NCI-H1105 (cell line): ENCODE data around the gene CRK.
"Not testable (repeated sequence)": the region's sequence is repeated elsewhere in the genome, so short reads cannot be mapped to it uniquely, and the experiment has no call there.

ENCODE experiments used
- DNase-seq: peaks from one replicate; lab custom pipeline; 2025; lab: John Stamatoyannopoulos, UW

CRK gene

DNA sequence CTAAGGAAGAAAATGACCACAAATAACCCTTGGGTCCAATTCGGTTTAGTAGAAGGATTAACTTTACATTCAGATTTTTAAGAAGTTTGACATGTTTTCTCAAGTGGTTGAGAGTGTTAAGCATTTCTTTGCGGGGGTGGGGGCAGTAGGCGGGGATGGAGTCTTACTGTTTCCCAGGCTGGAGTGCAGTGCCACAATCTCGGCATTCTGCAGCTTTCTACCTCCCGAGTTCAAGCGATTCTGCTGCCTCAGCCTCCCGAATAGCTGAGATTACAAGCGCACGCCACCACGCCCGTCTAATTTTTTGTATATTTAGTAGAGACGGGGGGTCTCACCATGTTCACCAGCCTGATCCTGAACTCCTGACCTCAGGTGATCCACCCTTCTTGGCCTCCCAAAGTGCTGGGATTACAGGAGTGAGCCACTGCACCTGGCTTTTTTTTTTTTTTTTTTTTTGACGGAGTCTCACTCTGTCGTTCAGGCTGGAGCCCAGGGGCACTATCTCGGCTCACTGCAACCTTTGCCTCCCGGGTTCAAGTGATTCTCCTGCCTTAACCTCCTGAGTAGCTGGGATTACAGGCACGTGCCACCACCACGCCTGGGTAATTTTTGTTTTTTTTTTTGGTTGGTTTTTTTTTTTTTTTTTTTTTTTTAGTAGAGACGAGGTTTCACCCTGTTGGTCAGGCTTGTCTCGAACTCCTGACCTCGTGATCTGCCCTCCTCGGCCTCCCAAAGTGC, 68.4 kb downstream of the CRK start:
- DNase-seq: not testable (repeated sequence)

DNA sequence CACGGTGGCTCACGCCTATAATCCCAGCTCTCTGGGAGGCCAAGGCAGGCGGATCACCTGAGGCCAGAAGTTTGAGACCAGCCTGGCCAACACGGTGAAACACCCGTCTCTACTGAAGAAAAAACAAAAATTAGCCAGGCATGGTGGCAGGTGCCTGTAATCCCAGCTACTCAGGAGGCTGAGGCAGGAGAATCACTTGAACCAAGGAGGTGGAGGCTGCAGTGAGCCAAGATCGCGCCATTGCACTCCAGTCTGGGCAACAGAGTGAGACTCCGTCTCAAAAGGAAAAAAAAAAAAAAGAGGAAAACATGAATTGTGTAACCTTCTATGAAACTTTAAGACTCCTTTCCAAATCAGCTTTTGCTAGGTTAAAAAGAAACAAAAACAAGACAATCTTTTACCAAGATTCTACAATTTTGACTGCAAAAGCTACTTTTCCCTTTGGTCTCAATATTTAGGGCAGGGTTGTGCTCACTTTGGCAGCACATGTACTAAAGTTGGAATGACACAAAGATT, 69.3 kb downstream of the CRK start:
- DNase-seq: not testable (repeated sequence)

DNA sequence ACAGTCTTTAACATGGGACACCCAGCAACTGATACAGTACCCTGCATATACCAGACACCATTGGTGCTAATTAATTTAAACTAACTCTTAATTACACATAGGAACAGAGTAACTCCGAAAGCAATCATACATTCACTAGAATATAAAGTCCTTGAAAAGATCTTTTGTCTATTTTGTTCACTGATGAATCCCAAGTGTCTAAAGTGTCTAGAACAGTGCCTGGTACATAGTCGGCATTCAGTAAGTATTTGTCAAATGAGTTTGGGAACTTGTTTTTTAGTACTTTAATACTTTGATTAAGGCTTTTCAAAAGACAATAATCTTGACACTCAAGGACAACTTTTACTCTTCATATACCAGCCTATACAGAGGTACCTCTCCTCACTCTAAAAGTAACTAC, 69.8 kb downstream of the CRK start:
- no peak for DNase-seq

DNA sequence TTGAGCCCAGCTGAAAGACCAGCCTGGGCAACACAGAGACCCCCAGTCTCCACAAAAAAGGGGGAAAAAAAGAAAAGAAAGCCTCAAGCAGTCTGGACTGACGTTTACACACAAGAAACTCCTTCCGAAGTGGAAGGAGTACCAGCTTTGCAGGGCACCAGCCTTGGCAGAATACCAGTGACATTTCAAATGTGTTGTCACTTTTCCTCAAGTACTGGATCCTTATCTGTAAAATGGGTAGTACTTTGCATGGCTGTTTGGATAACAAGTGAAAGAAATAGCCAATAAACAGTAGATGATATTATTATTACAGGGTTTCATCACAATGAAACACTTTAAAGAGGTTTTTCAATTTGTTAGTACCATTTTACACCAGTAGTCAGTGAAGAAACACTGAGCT, 70.2 kb downstream of the CRK start:
- no peak for DNase-seq

DNA sequence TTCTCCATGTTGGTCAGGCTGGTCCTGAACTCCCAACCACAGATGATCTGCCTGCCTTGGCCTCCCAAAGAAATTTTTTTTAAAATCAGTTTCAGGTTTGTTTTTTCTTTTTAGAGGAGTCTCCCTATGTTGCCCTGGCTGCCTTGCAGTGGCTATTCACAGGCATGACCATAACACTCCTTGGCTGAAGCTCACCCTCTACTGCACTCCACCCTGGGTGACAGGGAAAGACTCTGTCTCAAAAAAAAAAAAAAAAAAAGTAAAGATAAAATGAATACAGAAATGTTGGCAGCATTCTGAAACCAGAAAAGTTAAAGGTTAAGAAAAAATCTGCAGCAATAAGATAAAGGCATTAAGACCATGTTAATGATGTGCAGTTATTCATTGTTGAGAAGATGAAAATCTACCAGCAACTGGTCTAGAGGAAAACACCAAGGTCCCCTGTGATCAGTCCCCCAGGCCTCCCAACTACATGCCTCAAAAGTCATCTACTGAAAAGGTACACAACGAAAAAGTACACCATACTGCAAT, 71.1 kb downstream of the CRK start:
- DNase-seq: no peak

DNA sequence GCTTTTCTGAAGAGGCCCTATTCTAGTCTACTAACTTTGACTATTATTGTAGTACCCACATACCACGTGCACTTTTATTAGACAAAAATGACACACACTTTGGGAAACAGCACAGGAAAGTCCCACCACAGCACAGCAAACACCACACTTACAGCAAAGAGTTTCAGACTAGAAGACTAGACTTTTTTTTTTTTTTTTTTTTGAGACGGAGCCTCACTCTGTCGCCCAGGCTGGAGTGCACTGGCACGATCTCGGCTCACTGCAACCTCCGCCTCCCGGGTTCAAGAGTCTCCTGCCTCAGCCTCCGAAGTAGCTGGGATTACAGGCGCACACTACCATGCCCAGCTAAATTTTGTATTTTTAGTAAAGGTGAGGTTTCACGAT, 76.1 kb downstream of the CRK start:
- no peak for DNase-seq

DNA sequence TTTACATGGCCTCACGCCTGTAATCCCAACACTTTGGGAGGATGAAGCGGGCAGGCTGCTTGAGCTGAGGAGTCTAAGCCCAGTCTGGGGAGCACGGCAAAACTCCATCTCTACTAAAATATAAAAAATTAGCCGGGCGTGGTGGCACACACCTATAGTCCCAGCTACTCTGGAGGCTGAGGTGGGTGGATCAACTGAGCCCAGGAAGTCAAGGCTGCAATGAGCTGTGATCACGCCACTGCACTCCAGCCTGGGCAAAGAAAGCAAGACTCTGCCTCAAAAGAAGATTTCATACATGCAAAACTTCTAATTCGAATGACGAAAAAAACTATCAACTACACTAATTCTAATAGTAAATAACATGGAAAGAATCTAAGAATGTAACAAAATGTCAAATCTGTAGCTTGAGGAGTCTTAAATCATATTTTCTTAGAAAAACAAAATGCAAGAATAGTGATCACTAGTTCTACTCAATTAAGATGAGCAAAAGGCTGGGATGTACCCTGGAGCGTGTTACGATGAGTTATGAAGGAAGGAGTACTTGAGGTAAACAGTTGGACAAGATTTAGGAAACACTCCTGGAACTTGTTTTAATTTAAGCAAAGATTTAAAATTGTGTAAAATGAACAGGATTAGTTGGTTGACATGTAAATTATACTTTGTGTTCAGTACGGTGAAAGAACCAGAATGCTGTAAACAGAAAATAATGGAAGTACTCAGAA, 76.7 kb downstream of the CRK start:
- DNase-seq: no peak

DNA sequence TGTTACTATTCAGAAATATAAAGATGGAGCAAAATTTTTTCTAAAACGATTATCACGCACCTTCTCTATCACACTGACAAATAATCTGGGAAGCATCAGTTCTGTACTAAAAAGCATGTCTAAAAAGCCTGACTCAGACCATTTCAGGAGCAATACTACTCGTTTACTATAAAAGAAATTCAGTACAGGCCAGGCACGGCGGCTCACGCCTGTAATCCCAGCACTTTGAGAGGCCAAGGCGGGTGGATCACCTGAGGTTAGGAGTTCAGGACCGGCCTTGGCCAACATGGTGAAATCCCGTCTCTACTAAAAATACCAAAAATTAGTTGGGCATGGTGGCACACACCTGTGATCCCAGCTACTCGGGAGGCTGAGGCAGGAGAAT, 77.6 kb downstream of the CRK start:
- not testable (repeated sequence) for DNase-seq

- no peak for DNase-seq
Observed at GRCh38 chr17:1377334-1377733, 78.7 kb downstream of the CRK start.

DNA sequence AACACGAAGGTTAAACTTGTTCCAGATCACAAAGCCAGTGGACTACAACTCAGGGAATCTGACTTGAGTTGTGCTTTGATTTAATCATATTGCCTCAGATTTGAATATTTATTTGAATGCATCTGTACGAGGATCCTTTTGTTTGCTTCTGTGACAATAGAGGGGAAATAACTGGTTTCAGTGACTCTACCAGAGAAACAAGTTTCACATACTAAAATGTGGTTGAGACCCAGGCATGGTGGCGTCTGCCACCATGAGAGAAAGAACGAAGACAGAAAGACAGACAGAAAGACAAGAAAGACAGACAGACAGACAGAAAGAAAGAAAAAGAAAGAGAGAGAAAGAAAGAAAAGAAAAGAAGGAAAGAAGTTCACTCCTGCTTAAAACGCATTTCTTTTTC, 80.0 kb downstream of the CRK start:
- no peak for DNase-seq

GRCh38 chr17:1375615-1376014, 80.4 kb downstream of the CRK start:
- no peak for DNase-seq

DNA sequence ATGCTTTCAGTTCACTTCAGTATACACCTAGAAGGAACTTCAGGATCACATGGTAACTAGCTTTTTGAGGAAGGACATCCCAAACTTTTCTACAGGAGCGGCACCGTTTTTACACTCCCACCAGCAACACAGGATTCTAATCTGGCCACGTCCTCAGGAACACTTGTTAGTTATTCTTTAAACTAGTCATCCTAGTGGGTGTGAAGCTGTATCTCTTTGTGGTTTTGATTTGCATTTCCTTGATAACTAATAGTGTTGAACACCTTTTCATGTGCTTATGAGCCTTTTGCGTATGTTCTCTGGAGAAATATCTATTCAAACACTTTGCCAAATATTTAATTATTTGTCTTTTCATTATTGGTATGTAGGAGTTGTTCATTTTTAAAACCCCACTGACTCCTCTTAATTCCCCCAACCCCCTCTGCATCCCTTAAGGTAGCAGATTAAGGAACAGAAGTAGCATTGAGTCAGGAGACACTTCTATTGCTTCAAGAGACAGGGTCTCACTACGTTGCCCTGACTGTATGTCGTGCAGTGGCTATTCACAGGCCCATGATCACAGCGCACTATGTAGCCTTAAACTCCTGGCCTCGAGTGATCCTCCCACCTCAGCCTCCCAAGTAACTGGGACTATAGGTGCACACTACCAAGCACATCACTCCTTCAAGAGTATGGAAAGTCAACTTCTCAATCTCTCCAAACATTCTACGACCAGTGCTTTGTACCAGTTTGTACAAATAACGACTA, 81.4 kb downstream of the CRK start:
- no peak for DNase-seq

DNA sequence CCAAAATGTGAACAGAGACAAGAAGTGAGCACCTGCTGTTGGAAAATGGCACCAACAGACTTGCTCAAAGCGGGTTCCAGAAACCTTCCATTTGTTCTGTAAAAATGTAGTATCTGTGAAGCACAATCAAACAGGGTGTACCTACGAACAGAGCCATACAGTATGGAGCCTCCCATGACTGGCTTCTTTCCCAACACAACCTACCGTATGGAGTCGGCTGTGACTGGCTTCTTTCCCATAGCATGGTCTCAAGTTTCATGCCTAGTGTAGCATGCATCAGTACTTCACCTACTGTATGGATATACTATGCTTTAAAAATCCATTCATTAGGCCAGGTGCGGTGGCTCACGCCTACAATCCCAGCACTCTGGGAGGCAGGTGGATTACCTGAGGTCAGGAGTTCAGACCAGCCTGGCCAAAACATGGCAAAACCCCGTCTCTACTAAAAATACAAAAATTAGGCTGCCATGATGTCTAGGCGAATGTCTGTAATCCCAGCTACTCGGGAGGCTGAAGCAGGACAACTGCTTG, 82.3 kb downstream of the CRK start:
- no peak for DNase-seq

DNA sequence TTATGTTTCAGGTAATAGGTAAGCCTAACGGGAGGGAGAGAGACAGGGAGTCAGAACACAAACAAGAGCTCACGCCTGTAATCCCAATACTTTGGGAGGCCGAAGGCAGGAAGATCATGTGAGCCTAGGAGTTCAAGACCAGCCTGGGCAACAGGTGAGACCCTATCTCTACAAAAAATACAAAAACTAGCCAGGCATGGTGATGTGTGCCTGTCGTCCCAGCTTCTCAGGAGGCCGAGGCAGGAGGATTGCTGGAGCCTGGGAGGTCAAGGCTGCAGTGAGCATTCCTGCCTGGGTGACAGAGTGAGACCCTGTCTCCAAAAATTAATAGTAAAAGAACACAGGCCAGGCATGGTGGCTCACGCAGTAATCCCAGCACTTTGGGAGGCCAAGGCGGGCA, 83.4 kb downstream of the CRK start:
- no peak for DNase-seq

DNA sequence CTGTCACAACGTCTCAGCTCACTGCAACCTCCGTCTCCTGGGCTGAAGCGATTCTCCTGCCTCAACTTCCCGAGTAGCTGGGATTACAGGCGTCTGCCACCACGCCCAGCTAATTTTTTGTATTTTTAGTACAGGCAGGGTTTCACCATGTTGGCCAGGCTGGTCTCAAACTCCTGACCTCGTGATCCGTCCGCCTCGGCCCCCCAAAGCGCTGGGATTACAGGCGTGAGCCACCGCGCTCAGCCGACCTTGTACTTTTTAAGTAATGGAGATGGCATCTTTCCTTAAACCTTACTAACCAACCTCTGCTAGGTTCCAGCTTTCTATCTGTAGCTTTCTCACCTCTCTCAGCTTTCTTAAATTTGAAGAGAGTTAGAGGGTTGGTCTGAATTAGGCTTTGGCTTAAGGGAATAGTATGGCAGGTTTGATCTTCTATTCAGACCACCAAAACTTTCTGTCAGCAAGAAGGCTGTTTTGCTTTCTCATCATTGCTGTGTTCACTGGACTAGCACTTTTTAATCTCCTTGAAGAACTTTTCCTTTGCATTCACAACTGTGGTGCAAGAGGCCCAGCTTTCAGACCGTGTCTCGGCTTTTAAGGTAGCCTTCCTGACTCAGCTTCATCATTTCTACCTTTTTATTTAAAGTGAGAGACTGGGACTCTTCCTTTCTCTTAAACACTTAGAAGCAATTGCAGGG, 84.0 kb downstream of the CRK start:
- no peak for DNase-seq
